Activated CD4-positive, alpha-beta T cell treated with anti-CD3 and anti-CD28 coated beads for 24 hours (primary cell): ENCODE results near the gene NLGN1.
"Not testable (repeated sequence)": the region's sequence is repeated elsewhere in the genome, so short reads cannot be mapped to it uniquely, and the experiment has no call there.

Experiments
- DNase-seq, 2 donors: peaks; one replicate each; pipeline ENCODE4 v3.0.0-alpha.2; 2020; ENCODE audit warnings: low read depth in 2 of 2

The NLGN1 gene

GRCh38 chr3:174156200-174156599, 758.7 kb downstream of the NLGN1 start:
- DNase-seq, result no peak

- no peak for DNase-seq
These were observed 761.1 kb downstream of the NLGN1 start for GRCh38 chr3:174158674-174159073.

DNA sequence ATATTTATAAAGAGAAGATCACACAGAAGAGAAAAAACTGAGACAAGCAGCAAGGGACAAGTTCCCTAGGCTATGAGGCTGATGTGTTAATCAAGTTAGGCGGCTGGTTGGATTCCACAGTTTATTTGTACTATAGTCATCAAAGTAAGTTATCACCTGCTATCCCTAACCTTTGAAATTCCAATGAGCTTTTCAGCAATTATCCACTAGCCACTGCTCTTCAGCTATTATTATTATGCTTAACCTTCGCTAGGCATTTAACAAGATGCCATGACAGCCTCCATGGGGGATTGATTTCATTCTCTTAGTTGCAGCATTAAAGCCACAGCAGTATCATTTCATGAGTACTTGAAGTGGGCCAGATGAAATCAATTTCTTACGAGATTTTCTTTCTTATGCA, 762.1 kb downstream of the NLGN1 start:
- no peak for DNase-seq

DNA sequence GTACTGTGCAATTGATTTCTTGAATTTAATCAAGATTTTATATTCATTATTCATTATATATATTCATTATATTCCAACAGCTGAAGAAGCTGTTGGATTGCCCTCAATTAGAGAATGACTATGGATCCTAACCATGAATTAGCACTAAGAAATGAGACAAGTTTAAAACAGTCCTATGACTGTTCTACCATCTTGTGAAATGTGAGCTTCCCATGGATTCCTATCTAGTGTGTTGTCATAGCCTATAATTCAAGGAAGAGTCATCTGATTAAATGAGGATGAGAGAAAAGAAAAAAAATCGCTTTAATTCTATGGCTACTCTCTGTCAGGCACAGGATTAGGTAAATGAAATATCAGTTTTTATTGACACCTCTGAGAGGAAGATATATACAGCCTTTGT, 765.0 kb downstream of the NLGN1 start:
- no peak for DNase-seq

- no peak for DNase-seq
These were observed 770.5 kb downstream of the NLGN1 start for GRCh38 chr3:174168026-174168425.

DNA sequence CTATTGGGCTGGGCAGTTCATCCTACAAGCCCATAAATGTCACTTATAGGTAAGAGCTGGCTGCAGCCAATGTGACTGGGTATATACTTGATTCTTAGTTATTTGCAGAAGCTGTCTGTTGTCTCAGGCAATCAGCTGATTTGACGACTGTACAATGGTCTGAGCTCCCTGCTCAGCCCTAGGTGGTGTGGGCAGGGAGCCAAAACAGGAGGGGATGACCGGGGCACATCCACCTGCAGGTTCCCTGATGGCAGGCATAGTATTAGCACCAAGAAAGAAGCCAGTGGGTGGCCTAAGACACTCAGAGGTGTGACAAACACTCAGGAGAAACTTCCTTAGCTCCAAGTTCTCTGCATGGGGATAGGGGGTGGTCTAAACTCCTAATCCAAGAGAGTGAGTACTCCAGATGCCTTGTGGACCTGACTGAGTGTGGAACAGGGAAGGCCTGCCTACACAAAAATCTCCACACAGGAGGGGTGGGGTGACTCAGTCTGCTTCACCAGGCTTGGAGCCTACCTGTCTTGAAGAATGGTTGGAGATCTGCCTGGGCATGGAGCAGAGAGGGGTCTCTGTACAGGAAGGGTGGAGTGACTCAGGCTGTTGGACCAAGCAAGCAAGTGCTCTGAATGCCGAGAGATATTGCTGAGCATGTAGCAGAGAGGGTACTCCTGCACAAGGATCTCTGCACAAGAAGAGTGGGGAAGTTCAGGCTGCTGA, 771.2 kb downstream of the NLGN1 start:
- no peak for DNase-seq

DNA sequence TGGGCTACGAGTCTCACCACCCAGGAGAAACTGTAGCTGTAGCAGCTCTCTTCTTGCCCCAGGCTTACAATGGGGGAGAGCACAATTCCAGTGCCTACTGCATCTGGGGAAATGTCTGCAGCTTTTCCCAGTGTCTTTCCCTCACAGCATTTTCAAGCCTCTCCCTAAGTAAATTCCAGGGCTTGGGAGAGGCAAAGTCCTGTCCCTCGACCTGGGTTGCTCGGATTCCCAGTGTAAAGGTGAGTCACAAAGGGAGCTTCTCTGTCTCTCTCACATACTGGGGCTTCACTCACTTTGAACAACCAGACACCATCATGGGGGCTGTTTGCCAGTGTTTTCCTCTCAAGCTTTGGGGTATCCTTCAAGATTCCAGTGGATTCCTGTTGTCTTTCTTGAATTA, 772.2 kb downstream of the NLGN1 start:
- no peak for DNase-seq

- no peak for DNase-seq
These were observed 772.7 kb downstream of the NLGN1 start for GRCh38 chr3:174170248-174170647.

GRCh38 chr3:174186377-174186989, 788.9 kb downstream of the NLGN1 start:
- no peak for DNase-seq

GRCh38 chr3:174191380-174191779, 793.8 kb downstream of the NLGN1 start:
- no peak for DNase-seq

GRCh38 chr3:174191895-174192294, 794.4 kb downstream of the NLGN1 start:
- DNase-seq, result no peak

- DNase-seq, result no peak
These were observed 794.9 kb downstream of the NLGN1 start for GRCh38 chr3:174192471-174192870.

DNA sequence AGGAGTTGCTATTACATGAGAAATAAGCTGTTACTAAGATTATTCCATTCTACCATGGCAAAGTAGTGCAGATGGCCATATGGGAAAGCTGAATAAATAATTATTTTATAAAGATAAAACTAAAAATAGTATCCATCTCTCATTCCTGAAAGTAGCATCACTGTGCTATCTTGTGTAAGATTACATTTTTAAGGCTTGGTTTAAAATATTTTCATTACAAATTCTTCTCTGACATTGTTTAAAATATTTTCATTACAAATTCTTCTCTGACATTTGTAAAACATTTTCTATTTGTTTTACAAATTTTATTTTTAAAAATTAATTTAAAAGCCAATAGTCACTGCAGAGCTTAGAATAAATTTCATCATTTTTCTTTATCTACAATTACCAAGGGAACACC, 796.1 kb downstream of the NLGN1 start:
- no peak for DNase-seq

- no peak for DNase-seq
These were observed 799.9 kb downstream of the NLGN1 start for GRCh38 chr3:174197416-174197815.

GRCh38 chr3:174198199-174198598, 800.7 kb downstream of the NLGN1 start:
- DNase-seq, result no peak

- DNase-seq, result no peak
These were observed 802.2 kb downstream of the NLGN1 start for GRCh38 chr3:174199696-174200095.

DNA sequence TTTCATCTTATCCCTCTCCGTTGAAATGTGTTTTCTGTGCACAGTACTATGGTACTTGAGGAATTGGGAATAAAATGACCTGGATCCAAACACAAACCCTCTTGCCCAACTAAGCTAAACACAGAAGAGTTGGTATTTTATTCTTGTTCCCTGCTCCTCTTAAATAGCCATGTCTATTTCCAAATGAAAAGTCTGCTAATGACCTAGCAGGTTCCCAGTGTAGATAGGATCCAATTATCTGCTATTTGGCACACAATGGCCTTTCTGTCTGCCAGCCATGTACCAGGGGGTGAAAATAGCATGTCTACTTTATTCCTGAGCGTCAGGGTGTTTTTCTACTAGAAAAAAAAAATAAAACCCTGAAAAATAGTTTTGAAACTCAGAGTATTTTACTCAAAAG, 804.6 kb downstream of the NLGN1 start:
- DNase-seq, result no peak

DNA sequence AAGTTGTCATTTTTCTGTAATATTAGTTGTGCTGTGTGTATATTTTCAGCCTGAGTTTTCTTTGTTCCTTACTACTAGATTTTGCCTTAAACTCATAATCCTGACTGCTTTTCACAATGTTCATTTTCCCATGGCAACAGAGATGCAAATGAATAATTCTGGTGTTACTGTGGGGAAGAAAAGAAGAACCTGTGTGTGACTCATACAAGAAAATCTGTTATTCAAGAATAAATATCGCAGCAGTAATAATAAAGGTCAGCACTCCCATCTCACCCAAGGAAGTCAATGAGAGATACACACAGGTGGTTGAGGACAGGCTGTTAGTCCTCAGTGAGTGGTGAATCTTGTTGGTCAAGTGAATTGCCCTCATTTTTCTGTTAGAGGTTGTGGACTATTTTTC, 805.0 kb downstream of the NLGN1 start:
- DNase-seq, result no peak

DNA sequence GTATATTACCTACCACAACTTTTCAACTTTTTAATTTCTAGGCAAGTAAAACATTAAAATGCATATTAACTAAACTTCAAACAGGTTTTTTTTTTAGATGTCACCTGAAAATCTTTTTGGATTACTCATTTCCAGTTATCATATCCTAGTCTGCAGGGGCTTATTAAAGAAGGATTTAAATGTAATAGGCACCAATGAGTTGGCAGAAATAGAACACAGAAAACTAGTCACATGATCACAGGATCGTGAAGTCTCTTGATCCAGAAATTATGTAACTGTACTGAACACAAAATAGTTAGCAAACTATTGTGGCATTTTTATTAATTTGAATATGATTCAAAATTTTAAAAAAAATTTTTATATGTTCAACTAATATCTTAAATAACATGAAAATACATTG, 807.2 kb downstream of the NLGN1 start:
- no peak for DNase-seq

GRCh38 chr3:174206607-174207192, 809.2 kb downstream of the NLGN1 start:
- DNase-seq, result no peak

DNA sequence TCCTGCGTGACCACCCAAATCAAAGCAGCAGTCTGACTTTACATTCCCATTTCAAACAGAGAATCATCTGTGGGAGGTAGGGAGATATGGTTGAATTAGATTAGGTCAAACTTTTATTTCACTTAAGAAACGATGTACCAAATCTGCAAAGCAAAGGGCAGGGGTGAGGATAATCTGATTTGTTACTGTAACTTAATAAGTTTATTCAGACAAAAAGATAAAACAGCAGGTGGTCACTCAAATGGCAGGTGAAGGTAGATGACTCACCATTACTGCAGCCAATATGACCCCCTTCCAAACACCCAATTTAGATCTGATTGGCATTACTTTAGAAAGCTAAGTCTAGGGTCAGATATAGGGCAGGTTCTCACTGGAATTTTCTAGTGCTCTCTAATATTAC, 810.6 kb downstream of the NLGN1 start:
- DNase-seq, result no peak

DNA sequence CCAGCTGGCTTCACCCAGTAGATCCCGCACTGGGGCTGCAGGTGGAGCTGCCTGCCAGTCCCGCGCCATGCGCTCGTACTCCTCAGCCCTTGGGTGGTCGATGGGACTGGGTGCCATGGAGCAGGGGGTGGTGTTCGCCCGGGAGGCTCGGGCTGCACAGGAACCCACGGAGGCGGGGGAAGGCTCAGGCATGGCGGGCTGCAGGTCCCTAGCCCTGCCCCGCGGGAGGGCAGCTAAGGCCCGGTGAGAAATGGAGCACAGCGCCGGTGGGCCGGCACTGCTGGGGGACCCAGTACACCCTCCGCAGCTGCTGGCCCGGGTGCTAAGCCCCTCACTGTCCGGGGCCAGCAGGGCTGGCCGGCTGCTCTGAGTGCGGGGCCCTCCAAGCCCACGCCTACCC, 814.4 kb downstream of the NLGN1 start:
- not testable (repeated sequence) for DNase-seq

GRCh38 chr3:174215456-174215855, 817.9 kb downstream of the NLGN1 start:
- no peak for DNase-seq
